ACC112 (cell line): Measurements from ENCODE around the gene CIC.
"Not testable (repeated sequence)": the region's sequence is repeated elsewhere in the genome, so short reads cannot be mapped to it uniquely, and the experiment has no call there.

Experiments
- H2AFZ ChIP-seq: fragments of 200-600 bp; sonication (generic); one replicate; pipeline ENCODE4 v1.6.0; 2017; ENCODE audit warnings: antibody characterized with exemption, low read length; ENCODE audit not compliant: unreplicated experiment
- H3K27ac ChIP-seq: fragments of 200-600 bp; sonication (generic); 2 replicates; pipeline ENCODE4 v1.5.1; 2014; ENCODE audit warnings: low read depth, mild to moderate bottlenecking, antibody characterized with exemption, low read length, moderate library complexity
- H3K27me3 ChIP-seq: fragments of 200-600 bp; sonication (generic); 2 replicates; pipeline ENCODE4 v1.6.1; 2014; ENCODE audit warnings: mild to moderate bottlenecking, antibody characterized with exemption, low read length, moderate library complexity, mixed read lengths; ENCODE audit not compliant: insufficient read depth
- H3K36me3 ChIP-seq: fragments of 200-600 bp; sonication (generic); 2 replicates; pipeline ENCODE4 v1.6.1; 2016; ENCODE audit warnings: mild to moderate bottlenecking, antibody characterized with exemption, low read length, moderate library complexity, mixed read lengths; ENCODE audit not compliant: insufficient read depth
- H3K4me1 ChIP-seq: fragments of 200-600 bp; sonication (generic); one replicate; pipeline ENCODE4 v1.6.1; 2016; ENCODE audit warnings: low read length, mixed read lengths; ENCODE audit not compliant: insufficient read depth, unreplicated experiment, control insufficient read depth
- H3K4me3 ChIP-seq: fragments of 200-600 bp; sonication (generic); 2 replicates; pipeline ENCODE4 v1.5.1; 2014; ENCODE audit warnings: mild to moderate bottlenecking, low read depth, low read length
- H3K79me2 ChIP-seq: fragments of 200-600 bp; sonication (generic); one replicate; pipeline ENCODE4 v1.6.0; 2016; ENCODE audit warnings: low read length; ENCODE audit not compliant: control insufficient read depth, unreplicated experiment, insufficient read depth

Gene CIC

DNA sequence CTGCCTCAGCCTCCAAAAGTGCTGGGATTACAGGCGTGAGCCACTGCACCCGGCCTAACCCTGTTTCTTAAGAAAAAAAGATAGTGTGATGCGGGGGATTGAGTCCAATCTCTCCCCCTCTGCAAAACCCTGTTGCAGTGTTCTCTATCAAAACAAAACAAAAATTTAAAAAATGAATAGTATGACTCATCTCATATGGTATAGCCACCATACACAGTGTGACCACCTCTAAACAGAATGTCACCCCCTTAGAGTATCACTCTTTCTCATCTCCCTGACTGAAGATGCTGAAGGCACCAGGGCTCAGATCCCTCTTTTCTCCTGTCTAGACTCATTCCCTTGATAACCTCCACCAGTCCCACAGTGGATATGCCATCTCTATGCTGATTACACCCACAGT lies 7.3 kb upstream of the CIC start:
- Histone ChIP-seq H3K27ac (no peak overlapping the region), H3K36me3 (no peaks in the 10 kb centered on the region), H2AFZ (no peak overlapping the region), H3K4me1 (no peaks in the 10 kb centered on the region), H3K79me2 (no peaks in the 10 kb centered on the region), H3K27me3 (no peaks in the 10 kb centered on the region), H3K4me3 (no peak overlapping the region)

DNA sequence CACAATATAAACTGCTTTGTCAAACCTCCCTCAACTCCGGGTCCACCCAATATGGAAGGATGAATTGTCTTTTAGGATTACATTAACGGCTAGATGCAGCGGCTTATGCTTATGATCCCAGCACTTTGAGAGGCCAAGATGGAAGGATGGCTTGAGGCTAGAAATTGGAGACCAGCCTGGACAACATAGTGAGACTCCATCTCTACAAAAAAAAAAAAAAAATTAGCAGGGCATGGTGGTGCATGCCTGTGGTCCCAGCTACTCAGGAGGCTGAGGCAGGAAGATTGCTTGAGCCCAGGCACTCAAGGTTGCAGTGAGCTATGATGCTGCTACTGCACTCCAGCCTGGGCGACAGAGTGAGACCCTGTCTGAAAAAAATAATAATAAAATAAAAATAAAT lies 2.9 kb upstream of the CIC start:
- H3K36me3 ChIP-seq, H3K27ac ChIP-seq, H2AFZ ChIP-seq, H3K4me3 ChIP-seq, H3K4me1 ChIP-seq, H3K27me3 ChIP-seq: not testable (repeated sequence)
- peaks cover 15% of the 10 kb centered on the region for H3K79me2 ChIP-seq

DNA sequence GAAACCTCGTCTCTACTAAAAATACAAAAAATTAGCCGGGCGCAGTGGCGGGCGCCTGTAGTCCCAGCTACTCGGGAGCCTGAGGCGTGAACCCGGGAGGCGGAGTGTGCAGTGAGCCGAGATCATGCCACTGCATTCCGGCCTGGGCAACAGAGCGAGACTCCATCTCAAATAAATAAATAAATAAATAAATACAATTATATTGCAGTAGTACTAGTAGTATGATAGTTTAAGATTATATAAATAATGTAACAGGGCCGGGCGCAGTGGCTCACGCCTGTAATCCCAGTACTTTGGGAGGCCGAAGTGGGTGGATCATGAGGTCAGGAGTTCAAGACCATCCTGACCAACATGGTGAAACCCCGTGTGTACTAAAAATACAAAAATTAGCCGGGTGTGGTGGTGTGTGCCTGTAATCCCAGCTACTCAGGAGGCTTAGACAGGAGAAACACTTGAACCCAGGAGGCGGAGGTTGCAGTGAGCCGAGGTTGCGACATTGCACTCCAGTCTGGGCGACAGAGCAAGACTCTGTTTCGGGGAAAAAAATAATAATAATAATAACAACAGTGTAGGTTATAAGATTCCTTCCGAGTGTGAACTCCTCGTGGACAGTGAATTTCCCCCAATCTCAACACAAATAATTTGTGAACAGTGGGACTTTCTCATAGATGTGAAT lies 2.0 kb upstream of the CIC start:
- H3K36me3 ChIP-seq, H2AFZ ChIP-seq, H3K27me3 ChIP-seq, H3K4me1 ChIP-seq, H3K27ac ChIP-seq: not testable (repeated sequence)
- Histone ChIP-seq H3K79me2 (peaks cover 22% of the 10 kb centered on the region), H3K4me3 (peak overlapping the region; percentile 92)

DNA sequence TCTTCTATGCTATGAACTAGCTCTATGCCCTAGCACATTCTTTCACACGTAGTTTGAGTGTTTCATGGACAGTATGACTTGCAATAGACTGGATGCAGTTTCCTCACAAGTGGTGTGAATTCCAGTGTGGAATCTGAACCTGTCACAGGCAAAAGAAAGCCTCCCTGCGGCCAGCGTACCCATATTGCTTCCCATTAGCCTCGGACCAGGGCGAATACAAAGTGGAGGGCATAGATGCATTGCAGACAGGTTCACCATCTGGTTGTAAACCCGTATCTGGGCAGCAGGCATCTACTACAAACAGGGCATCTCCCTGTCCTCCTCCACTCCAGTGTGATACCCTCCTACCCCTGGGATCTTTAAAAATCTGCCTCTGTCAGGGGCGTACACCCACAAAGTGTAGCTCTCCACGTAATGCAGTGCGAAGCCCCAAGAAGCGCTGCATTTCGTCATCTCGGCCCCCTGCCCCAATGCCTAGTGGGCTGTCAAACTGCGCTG lies 1.4 kb upstream of the CIC start:
- peaks cover 8% of the 10 kb centered on the region for H3K4me1 ChIP-seq
- H3K4me3 ChIP-seq, result peak overlapping the region; percentile 92
- H3K27ac ChIP-seq, result no peak overlapping the region
- peaks cover 24% of the 10 kb centered on the region for H3K79me2 ChIP-seq
- peak overlapping the region; percentile 72 for H2AFZ ChIP-seq
- H3K27me3 ChIP-seq, result no peaks in the 10 kb centered on the region
- no peaks in the 10 kb centered on the region for H3K36me3 ChIP-seq

DNA sequence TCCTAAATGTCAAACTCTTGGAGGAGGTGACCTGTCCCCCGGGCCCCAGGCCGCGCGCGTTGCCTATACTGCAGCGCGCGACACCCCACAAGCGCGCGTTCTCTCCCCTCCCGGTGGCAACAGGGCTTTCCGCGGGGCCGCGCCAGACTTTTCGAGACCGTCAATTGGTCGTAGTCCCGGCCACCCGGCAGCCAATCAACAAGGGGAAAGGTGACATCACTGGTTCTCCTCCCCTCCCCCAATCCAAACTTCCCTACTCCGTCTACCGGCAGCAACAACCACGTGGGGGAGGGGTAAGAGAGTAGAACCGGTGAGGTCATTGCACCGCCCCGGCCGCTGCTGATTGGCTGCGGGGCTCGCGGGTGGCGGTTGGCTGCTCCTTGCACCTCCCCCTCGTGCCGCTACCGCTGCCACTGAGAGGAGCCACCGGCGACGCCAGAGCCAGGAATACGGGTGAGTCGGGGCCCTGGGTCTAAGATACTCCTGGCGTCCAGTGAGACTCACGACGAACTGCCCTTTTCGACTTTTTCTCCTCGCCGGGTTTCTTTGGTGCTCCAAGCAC lies 829 bp upstream of the CIC start:
- Histone ChIP-seq H3K27me3 (no peaks in the 10 kb centered on the region), H3K79me2 (peaks cover 24% of the 10 kb centered on the region), H3K4me3 (peak overlapping the region; percentile 92), H3K36me3 (no peaks in the 10 kb centered on the region), H2AFZ (peak overlapping the region; percentile 94), H3K27ac (peak overlapping the region; percentile 94), H3K4me1 (peaks cover 8% of the 10 kb centered on the region)

DNA sequence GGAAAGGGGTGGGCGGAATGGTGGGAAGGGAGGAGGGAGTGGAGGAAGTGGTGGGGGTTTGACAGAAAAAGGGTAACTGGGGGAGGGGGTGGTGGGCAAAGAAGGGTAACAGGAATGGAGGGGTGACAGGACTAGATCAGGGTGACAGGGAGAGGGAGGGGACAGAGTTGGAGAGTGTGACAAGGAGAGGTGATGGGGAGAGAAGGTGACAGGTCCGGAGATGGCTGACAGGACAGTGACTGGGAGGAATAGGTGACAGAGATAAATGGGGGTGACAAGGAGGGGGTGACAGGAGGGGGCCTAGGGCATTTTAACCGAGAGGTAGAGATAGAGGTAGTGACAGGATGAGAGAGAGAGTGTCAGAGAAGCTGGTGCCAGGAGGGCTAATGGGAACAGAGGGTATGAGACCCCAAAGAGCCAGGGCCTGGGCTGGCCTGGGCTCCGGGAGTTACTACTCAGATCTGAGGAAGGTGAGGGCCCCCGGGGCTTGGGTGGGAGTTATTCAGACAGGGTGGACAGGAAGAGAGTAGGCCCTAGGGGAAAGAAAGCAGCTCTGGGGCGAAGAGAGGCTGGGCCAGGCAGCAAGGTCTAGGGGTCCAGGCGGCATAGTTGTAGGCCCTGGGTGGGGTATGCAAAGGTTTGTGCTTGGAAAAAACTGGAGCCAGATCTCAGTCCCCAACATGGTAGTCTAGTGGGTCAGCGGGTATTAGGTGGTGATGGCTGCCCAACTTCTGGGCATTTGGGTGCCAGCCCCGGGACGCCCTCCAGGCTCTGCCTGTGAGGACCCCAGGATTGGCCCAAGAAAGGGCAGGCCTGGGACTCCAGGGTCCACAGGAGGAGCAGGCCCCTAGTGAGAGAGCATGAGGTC lies 660 bp downstream of the CIC start:
- peak overlapping the region; percentile 92 for H3K4me3 ChIP-seq
- H2AFZ ChIP-seq, result no peak overlapping the region
- peak overlapping the region; percentile 98 for H3K27ac ChIP-seq

DNA sequence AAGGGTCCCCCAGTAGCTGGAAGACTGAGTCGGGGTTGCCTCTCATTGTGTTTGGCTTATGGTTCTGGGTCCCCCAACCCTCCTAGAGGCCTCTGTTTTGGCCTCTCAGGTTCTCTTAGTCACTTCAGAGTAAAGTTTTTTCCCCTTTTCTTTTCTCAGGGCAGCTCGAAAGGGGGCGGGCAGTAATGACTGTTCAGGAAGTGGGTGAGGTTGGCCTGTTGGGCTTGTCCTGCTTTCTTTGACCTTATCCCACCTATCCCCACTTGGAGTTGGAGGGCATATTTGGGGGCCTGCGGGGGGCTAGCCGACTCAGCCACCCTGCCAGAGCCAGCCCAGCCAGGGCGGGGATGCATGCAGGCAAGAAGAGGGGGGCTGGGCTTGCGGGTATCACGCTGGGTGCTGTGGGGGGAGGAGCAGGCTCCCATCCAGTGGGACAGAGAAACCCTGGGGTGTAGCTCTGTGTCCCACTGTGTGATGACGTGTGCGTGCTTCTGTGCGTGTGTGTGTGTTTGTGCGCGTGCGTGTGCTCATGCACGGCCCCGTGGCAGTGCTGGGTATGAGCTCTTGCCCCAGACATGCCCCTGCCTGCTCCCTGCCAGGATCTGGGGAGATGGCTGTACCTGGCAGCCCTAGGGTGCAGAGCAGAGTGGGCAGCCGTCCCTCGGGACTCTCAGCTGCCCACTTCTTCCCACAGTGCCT lies 1.4 kb downstream of the CIC start:
- peaks cover 8% of the 10 kb centered on the region for H3K4me1 ChIP-seq
- H3K27me3 ChIP-seq, result no peaks in the 10 kb centered on the region
- peaks cover 32% of the 10 kb centered on the region for H3K79me2 ChIP-seq
- peak overlapping the region; percentile 92 for H3K4me3 ChIP-seq
- peak overlapping the region; percentile 60 for H2AFZ ChIP-seq
- H3K36me3 ChIP-seq, result no peaks in the 10 kb centered on the region
- peak overlapping the region; percentile 98 for H3K27ac ChIP-seq

More for the DNA sequence above, 660 bp downstream of the CIC start:
- H3K27me3 ChIP-seq, result no peaks in the 10 kb centered on the region
- peaks cover 26% of the 10 kb centered on the region for H3K79me2 ChIP-seq
- no peaks in the 10 kb centered on the region for H3K36me3 ChIP-seq
- H3K4me1 ChIP-seq, result peaks cover 8% of the 10 kb centered on the region

DNA sequence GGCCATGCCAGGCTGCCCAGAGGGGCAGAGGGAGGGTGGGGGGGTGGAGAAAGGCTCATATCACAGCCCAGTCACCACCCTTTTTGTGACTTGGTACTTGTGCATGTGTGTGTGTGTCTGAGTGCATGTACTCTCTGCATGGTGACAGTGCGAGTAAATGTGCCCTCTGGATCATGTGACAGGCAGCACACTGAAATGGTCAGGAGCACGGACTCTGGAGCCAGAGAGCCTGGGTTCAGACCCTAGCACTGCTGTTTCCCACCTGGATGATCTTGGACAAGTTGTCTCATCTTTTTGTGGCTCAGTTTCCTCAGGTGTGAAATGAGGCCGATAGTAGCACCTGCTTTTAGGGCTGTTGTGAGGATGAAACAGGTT lies 2.0 kb downstream of the CIC start:
- Histone ChIP-seq H3K4me3 (peak overlapping the region; percentile 92), H3K27me3 (no peaks in the 10 kb centered on the region), H3K36me3 (no peaks in the 10 kb centered on the region), H3K79me2 (peaks cover 36% of the 10 kb centered on the region), H3K27ac (peak overlapping the region; percentile 98), H3K4me1 (peaks cover 8% of the 10 kb centered on the region), H2AFZ (no peak overlapping the region)

DNA sequence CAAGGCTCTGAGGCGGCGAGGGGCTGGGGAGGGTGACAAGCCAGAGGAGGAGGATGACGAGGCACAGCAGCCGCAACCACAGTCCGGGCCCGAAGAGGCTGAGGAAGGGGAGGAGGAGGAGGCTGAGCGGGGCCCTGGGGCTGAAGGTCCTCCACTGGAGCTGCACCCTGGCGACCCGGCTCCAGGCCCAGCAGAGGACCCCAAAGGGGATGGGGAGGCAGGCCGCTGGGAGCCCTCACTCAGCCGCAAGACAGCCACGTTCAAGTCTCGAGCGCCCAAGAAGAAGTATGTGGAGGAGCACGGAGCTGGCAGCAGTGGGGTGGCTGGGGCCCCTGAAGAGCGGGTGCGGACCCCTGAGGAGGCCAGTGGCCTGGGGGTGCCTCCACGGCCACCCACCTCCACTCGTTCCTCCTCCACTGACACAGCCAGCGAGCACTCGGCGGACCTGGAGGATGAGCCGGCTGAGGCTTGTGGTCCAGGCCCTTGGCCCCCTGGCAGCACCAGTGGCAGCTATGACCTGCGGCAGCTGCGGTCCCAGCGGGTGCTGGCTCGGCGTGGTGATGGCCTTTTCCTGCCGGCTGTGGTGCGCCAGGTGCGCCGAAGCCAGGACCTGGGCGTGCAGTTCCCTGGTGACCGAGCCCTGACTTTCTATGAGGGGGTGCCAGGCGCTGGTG lies 2.9 kb downstream of the CIC start:
- H3K4me3 ChIP-seq, result no peak overlapping the region
- no peak overlapping the region for H3K27ac ChIP-seq
- H3K36me3 ChIP-seq, result no peaks in the 10 kb centered on the region
- H3K27me3 ChIP-seq, result no peaks in the 10 kb centered on the region
- H3K79me2 ChIP-seq, result peaks cover 36% of the 10 kb centered on the region
- no peak overlapping the region for H2AFZ ChIP-seq
- H3K4me1 ChIP-seq, result peaks cover 8% of the 10 kb centered on the region

DNA sequence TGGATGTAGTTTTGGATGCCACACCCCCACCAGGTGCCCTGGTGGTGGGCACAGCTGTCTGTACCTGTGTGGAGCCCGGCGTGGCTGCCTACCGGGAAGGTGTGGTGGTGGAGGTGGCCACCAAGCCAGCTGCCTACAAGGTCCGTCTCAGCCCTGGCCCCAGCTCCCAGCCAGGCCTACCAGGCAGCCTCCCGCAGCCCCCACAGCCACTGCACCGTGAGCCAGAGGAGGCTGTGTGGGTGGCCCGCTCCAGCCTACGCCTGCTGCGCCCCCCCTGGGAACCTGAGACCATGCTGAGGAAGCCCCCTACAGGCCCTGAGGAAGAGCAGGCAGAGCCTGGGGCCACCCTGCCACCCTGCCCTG lies 3.5 kb downstream of the CIC start:
- H3K79me2 ChIP-seq, result peaks cover 36% of the 10 kb centered on the region
- no peaks in the 10 kb centered on the region for H3K27me3 ChIP-seq
- H3K4me3 ChIP-seq, result no peak overlapping the region
- H3K4me1 ChIP-seq, result peaks cover 8% of the 10 kb centered on the region
- H3K36me3 ChIP-seq, result no peaks in the 10 kb centered on the region
- no peak overlapping the region for H3K27ac ChIP-seq
- H2AFZ ChIP-seq, result no peak overlapping the region
